Measurements from ENCODE around the gene BMP7. TPM values are rescaled to one million over a fixed set of nuclear protein-coding genes. Genes with fewer than 3 reads are reported as not detected.

The BMP7 gene
- total and polyA plus RNA-seq, 2 experiments from 2014 or later: 130 to 276 TPM

- H3K4me3 ChIP-seq: no peak overlapping the region
- H3K27ac ChIP-seq: no peak overlapping the region
- H3K9me3 ChIP-seq (ENCODE audit: low read depth): no peaks in the 10 kb centered on the region
- DNase-seq (ENCODE audit: low read depth in 1 of 2, low spot score in 1 of 2): no peak
- H3K27me3 ChIP-seq: no peaks in the 10 kb centered on the region
- no peaks in the 10 kb centered on the region for H3K36me3 ChIP-seq
- H3K4me1 ChIP-seq (ENCODE audit: low read depth): peaks cover 25% of the 10 kb centered on the region
- TF ChIP-seq CTCF (IDR thresholded peaks at IDR 0.05; ENCODE audit: low read depth, low read length): no peak
Observed at GRCh38 chr20:57213924-57214323, 52.5 kb downstream of the BMP7 start.

- no peak overlapping the region for H3K4me3 ChIP-seq
- peaks cover 6% of the 10 kb centered on the region for H3K36me3 ChIP-seq
- no peaks in the 10 kb centered on the region for H3K9me3 ChIP-seq (ENCODE audit: low read depth)
- no peak for TF ChIP-seq CTCF (IDR thresholded peaks at IDR 0.05; ENCODE audit: low read depth, low read length)
- H3K4me1 ChIP-seq (ENCODE audit: low read depth): peaks cover 25% of the 10 kb centered on the region
- no peak for DNase-seq (ENCODE audit: low read depth in 1 of 2, low spot score in 1 of 2)
- H3K27ac ChIP-seq: peak overlapping the region; percentile 58
- H3K27me3 ChIP-seq: no peaks in the 10 kb centered on the region
Observed at GRCh38 chr20:57213291-57213690, 53.1 kb downstream of the BMP7 start.

GRCh38 chr20:57212534-57213276 is 53.7 kb downstream of the BMP7 start:
- Histone ChIP-seq H3K27me3 (no peaks in the 10 kb centered on the region), H3K36me3 (peaks cover 6% of the 10 kb centered on the region), H3K27ac (peak overlapping the region; percentile 58), H3K4me3 (no peak overlapping the region), H3K9me3 (ENCODE audit: low read depth) (no peaks in the 10 kb centered on the region), H3K4me1 (ENCODE audit: low read depth) (peaks cover 25% of the 10 kb centered on the region)
- peak; percentile 52 to 81 for DNase-seq (ENCODE audit: low read depth in 1 of 2, low spot score in 1 of 2)
- TF ChIP-seq CTCF (IDR thresholded peaks at IDR 0.05; ENCODE audit: low read depth, low read length): no peak

- Histone ChIP-seq H3K36me3 (peaks cover 6% of the 10 kb centered on the region), H3K4me1 (ENCODE audit: low read depth) (peaks cover 25% of the 10 kb centered on the region), H3K27me3 (no peaks in the 10 kb centered on the region), H3K4me3 (no peak overlapping the region), H3K27ac (peak overlapping the region; percentile 58), H3K9me3 (ENCODE audit: low read depth) (no peaks in the 10 kb centered on the region)
- no peak for DNase-seq (ENCODE audit: low read depth in 1 of 2, low spot score in 1 of 2)
- no peak for TF ChIP-seq CTCF (IDR thresholded peaks at IDR 0.05; ENCODE audit: low read depth, low read length)
Observed at GRCh38 chr20:57211908-57212533, 54.4 kb downstream of the BMP7 start.

- Histone ChIP-seq H3K4me3 (no peak overlapping the region), H3K27me3 (no peaks in the 10 kb centered on the region), H3K27ac (peak overlapping the region; percentile 58), H3K36me3 (peaks cover 6% of the 10 kb centered on the region), H3K9me3 (ENCODE audit: low read depth) (no peaks in the 10 kb centered on the region), H3K4me1 (ENCODE audit: low read depth) (peaks cover 25% of the 10 kb centered on the region)
- TF ChIP-seq CTCF (IDR thresholded peaks at IDR 0.05; ENCODE audit: low read depth, low read length): no peak
- DNase-seq (ENCODE audit: low read depth in 1 of 2, low spot score in 1 of 2): no peak
Observed at GRCh38 chr20:57211406-57211805, 55.0 kb downstream of the BMP7 start.

All from cardiac muscle cell (in vitro differentiated cells and primary cell).